Measurements from ENCODE around the gene FAU.

The FAU gene

DNA sequence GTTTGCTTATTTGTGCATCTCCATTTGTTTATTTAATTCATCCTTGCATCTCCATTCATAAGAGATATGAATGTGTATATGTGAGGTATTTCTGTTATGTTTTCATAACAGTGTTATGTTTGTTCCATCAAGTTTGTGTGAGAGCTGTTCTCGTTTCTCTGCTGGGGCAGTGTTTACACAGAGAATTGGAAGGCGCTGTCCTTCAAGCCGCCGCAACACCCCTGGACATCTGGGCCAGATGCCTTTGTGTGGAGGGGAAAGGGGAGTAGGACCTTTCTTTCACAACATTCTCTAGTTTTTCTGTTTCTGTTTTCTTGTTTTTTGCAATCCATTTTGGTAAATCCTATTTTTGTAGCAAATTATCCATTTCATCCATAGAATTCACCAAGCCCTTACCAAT, 17.3 kb downstream of the FAU start:
- no peak for DNase-seq

DNA sequence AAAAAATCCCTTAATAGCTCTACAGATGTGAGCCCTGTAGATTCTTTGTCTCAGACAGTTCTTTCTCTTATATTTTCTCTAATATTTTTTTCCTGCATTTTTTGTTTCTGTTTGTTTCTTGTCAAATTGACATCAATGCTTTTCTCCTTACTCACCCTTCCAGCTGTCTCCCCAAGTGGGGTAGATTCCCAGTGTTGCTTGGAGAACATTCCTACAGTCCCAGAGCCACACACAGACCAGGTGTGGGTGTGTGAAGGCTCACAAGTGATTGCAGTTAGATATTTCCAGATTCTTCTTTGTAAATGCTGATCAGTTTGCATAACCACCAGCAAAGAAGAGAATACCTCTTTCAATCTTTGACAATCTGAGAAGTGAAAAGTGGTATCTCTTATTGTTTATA, 18.5 kb downstream of the FAU start:
- no peak for DNase-seq

DNA sequence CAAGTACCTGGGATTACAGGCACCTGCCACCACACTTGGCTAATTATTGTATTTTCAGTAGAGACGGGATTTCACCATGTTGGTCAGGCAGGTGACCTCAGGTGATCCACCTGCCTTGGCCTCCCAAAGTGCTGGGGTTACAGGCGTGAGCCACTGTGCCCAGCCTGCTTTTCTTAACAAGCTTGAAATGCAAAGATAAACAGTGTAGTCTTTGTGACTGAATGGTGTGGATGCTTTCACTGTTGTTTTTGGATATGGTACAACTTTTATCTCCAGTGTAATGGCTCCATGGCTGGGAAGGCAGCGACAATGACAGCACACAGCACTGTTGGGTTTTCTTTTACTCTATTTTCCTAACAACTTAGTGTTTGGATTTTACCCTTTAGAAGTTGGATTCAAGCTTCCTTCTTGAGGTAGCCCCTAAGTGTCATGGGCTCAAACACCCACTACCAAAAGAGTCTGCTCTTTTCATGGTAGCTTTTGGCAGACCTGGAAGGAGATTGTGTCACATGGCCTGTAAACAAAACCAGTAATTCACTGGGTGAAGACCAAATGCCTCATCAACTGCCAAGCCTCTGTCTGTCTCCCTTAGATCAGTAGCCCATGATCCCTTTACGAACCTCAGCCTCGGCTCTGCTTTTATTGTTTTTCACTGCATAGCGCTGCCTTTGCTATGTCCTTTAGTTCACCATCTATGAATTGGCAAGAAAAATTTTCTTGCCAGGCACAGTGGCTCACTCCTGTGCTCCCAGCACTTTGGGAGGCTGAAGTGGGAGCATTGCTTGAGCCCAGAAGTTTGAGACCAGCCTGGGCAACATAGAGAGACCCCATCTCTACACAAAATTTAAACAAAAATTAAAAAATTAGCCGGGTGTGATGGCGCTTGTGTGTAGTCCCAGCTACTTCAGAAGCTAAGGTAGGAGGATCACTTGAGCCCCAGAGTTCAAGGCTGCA, 19.5 kb downstream of the FAU start:
- DNase-seq = no peak

DNA sequence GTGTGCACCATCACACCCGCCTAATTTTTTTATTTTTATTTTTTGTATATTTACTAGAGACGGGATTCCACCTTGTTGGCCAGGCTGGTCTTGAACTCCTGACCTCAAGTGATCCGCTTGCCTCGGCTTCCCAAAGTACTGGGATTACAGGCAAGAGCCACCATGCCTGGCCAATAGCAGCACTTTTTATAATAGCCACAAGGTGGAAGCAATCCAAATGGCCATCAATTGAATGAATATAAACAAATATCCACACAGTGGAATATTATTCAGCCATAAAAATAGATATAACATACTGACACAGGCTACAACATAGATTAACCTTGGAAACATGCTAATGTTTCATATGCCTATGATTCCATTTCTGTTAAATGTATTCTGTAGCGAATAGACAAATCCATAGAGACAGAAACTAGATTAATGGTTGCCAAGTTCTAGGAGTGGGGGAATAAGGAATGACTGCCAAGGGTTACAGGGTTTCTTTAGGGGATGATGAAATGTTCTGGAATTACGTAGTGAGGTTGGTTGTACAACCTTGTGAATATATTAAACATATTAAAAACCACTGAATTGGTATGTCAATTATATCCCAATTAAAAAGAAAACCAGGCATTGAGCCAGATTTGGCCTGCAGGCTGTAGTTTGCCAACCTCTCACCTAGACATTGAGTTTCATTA, 21.1 kb downstream of the FAU start:
- no peak for DNase-seq

DNA sequence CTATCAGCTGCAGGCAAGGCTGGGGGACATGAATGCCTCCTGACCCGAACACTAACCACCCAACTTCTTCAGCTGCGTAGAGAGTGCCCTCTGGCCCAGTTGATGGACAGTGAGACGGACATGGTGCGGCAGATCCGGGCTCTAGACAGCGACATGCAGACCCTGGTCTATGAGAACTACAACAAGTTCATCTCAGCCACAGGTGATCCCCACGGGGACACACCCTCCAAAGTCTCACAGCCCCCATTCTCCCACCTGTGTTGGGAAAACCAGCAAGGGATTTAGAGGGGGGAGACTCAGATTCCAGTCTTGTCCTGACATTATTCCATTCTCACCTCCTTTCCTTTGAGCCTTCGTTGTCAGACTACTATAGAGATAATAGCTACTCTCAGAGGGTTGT, 25.0 kb downstream of the FAU start:
- DNase-seq = no peak

DNA sequence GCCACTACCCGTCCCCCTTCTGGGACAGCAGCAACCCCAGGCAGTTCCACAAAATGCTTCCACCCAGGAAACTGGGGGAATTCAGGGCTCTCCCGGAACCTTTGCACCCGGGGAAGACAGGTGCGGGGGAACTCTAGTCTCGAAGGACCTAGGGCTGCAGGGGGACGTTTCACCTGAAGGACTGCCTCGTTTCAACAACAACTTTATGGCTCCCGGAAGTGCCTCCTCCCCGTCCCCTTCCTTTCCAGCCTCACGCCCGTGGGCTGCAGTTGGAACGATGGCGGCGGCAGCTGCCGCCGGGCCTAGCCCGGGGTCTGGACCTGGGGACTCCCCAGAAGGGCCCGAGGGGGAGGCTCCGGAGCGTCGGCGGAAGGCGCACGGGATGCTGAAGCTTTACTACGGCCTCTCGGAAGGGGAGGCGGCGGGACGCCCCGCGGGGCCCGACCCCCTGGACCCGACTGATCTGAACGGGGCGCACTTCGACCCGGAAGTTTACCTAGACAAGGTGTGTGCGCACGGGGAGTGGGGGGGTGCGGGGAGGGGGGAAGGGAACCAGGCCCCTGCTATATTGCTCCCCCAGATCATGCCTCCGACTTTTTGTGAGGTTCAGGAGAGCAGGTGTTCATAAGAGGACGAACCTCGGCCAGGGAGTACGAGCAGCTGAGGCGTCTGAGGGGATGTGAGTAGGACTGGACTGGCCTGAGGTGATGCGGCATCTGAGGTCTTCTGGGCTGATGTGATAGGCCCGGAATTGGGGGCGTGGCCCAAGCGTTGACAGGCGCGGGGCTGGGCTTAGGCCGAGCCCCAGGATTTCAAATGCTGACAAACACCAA, 25.7 kb downstream of the FAU start, which contains the start of gene VPS51:
Gene VPS51, plus strand, starts transcription at position 241 of the 833 bp plus-strand sequence. Its CDS starts 37 bp downstream, at position 278.
- DNase-seq = peak; percentile 86

DNA sequence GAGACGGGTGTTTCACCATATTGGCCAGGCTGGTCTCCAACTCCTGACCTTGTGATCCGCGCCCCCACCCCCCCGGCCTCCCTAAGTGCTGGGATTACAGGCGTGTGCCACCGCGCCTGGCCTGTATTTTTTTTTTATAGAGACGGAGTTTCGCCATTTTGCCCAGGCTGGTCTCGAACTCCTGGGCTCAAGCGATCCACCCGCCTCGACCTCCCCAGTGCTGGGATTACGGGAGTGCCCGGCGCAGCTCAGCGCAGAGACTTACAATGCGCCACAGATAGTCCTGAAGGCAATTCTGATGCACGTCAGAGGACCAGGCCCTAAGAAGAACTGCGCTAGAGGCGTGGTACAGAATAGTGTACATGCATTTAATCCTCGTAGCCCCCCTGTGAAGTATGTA, 26.5 kb downstream of the FAU start:
- DNase-seq = no peak

DNA sequence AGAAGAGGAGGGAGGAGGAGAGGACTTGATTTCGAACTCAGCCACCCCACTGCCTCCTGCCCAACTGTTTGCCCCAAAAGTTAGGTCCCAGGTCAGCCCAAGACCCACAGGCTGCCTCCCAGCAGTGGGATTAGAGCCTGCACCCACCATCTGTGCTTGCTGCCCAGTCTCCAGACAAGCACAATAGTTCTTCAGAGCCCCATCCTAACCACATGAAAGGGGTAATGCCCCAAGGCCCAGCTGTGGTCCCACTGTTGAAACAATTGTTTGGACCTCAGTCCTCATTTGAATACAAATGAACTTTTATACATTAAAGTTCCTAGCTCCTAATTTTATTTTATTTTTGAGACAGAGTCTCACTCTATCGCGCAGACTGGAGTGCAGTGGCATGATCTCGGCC, 31.3 kb downstream of the FAU start:
- DNase-seq = no peak

DNA sequence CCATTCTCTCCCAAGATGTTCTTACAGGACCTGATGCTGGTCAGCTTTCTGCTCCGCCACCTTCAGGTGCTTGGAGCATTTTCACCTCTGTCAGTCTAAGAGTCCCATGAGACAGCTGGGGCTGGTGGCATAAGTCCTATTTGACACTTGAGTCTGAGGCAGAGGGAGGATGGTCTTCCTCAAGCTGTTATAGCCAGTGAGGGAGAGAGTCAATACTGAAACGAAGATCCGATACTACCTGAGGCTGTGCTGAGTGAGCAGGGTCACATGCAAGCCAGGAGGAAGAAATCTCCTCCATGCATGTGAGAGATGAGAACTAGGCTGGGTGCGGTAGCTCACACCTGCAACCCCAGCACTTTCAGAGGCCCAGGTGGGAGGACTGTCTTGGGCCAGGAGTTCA, 32.3 kb downstream of the FAU start:
- DNase-seq = no peak

DNA sequence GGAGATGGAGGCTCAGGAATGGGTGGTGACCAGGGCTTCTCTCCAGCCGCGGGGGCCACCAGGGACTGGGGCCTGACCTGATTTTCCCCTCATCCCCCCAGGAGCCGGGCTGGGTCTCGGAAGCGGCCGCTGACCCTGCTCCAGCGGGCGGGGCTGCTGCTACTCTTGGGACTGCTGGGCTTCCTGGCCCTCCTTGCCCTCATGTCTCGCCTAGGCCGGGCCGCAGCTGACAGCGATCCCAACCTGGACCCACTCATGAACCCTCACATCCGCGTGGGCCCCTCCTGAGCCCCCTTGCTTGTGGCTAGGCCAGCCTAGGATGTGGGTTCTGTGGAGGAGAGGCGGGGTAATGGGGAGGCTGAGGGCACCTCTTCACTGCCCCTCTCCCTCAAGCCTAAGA, 34.1 kb downstream of the FAU start:
- DNase-seq = no peak

DNA sequence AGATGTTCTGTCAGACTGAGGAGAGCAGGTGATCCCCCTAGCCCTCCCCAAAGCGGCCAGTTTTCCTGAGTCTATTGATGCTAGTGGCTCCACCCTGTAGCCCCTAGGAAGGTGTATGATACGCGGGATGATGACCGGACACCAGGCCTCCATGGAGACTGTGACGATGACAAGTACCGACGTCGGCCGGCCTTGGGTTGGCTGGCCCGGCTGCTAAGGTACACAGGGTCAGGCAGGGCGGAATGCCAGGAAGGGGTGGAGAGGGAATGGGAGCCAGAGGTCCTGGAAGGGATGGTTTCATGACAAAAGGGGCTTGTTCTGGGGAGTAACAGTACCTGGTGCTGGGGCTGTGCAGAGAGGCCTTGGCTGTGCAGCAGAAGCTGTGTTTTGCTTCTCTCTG, 34.7 kb downstream of the FAU start:
- DNase-seq = no peak

DNA sequence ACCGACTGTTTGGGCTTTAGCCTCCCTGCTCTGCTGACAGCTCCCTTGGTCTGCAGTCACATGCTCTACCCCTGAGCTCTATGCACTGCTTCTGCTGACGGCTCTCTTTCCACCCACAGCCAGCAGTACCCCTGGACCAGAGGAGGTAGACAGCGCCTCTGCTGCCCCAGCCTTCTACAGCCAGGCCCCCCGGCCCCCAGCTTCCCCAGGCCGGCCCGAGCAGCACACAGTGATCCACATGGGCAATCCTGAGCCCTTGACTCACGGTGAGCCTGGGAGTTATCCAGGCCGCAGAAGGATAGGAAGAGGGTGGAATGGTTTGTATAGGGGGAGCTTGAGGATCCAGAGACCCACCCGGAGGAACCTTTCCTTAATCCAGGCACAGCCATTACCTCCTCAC, 35.1 kb downstream of the FAU start:
- no peak for DNase-seq

DNA sequence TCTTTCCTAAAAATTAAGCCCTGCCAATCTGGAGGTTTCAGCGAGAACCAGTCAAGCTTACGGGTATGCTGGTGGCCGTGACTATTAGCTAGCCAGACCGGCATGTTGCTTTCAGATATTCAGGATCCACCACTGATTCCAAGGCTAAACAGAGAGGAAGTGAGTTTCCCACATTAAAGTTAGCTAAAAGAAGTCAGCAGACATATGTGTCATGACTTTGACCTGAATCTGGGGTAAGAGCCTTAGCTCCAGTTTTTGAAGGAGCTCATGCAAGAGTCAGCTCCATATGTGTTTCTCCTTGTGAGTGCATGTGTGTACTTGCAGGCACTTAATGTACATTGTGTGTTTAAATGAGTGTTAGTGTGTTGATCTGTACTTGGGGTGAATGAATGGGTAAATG, 36.5 kb downstream of the FAU start:
- DNase-seq = no peak

DNA sequence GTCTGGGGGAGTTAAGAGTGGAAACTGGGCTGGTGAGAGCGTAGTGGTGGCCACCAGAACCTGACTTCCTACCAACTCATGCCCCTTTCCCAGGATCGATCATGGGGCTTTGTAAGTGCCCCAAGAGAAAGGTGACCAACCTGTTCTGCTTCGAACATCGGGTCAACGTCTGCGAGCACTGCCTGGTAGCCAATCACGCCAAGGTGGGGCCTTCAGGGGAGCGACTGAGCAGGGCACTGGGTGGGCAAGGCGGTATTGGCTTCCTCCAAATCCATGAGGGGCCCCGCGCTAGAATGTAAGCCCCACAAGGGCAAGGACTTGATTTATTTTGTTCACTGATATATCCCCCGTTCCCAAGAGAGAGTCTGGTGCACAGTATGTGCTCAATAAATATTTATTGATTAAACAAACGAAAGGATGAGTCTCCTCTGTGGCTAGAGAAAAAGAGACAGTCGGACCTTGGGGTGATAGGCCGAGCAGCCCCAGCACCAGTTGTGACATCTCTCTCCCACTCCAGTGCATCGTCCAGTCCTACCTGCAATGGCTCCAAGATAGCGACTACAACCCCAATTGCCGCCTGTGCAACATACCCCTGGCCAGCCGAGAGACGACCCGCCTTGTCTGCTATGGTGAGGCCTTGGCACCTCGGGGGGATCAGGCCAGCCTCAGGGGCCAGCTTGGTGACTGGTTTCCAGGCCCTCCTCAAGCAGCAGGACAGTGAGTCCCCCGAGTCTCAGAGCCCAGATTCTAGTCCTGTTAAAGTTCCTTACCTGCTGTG, 37.1 kb downstream of the FAU start:
- DNase-seq = no peak

DNA sequence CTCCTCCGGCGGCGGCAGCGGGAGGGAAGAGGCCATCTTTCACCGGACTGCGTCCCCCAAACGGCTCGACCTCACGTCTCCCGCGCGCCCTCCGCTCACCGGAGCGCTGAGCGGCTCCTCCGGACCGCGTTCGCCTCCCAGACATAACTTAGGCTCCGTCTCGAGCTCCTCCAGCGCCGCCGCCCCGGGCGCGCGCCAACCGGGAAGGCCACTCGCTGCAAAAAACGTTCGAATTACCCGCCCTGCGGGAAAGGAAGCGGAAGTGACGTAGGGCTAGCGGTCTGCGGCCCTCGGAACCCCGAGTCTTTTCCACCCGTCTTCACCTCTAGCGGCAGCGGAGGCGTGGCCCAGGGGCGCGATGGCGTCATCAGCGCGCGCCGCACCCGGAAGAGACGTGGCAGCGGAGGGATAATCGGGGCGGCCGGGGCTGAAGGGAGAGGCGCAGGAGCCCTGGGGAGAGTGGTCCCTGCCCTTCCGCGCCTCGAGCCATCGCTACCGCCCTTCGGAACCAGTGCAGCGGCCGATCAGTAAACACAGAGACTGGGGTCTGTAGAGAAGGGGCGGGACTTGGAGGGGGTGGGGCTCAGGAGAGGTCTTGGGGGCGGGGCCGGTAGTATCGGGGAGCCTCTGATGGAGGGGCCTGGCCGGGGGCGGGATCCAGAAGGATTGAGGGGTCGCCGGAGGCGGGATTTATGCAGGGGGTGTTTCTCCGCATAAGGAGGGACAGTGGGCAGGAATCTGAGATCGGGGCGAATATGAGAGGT, 37.9 kb downstream of the FAU start, which contains the start of the genes CDCA5 and ZFPL1:
Gene CDCA5, minus strand, starts transcription at position 207 of the 764 bp plus-strand sequence. Its CDS starts 62 bp downstream, at position 145.
Gene ZFPL1, plus strand, starts transcription at position 389 of the 764 bp plus-strand sequence. CDS start 477 bp downstream, outside the sequence.
- peak; percentile 93 for DNase-seq

DNA sequence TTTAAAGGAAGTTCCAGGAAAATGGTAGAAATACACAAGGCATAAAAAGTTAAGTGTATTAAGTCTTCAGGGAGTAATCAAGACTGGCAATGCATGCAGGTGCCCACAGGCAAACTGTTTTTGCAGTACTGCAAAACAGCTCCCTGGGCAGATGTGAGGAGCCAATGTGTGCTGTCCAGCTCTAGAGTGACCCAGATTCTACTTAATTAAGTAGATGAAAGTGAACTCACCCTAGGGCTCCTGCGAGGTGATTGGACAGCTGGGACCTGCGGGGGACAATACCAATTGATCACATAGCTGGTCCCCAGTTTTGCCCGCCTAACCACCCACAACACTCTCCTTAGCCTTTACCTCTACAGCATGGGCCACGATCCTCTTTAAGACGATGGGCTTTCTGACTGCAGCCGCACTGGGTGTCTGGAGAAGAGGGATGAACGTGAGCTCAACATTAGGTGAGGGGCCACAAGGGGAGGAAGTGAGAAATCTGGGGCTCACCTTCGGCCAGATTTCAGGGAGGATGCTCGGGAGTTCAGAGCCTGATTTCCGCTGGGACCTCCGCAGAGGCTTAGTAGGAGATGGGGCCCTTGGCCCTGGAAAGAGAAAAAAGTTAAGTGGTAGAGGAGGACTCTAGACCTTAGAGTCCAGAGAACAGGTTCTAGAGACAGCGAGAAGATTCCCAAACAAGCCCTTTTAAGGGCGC, 38.6 kb downstream of the FAU start:
- no peak for DNase-seq

DNA sequence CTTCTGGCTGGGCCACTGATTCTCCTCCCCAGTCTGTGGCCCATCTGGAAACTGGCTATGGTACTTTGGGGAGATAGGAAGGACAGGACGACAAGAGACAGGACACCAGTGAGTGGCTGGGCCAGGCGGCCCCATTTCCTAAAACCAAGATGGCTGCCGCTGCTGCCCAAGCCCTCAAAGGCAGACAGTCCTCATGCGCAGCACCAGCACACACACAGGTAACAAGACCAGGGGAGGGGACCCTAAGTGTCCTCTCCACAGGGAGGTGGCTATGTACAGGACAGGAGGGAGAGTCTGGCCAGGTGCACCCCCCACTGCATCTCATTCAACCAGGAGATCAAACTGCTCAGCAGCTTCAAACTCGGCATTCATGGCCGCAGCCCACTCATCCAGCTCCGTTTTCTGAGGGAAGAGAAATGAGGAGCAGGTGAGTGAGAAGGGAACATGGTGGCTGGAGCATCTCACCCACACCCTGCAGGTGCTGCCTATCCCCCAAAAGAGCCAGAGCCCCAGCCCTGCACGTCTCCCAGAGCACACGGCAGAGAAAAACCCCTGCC, 43.1 kb downstream of the FAU start:
- DNase-seq = no peak

DNA sequence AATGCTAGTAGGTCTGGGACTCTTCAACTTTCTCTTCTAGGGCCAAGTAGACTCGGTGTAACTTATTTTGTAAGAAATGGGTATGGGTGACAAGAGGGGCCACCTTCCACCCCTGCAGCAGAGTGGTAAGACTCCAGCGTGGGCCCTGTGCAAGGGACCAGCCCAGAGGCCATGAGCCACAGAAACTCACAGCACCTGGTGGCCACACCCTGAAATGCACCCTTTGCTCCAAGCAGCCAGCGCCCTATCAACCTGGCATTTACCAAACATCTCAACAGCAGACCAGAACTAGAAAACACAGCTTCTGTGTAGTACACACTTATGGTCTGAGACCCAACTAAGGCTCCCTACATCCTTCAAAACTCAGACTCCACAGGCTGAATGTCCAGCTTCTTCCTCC, 43.8 kb downstream of the FAU start:
- DNase-seq = no peak

DNA sequence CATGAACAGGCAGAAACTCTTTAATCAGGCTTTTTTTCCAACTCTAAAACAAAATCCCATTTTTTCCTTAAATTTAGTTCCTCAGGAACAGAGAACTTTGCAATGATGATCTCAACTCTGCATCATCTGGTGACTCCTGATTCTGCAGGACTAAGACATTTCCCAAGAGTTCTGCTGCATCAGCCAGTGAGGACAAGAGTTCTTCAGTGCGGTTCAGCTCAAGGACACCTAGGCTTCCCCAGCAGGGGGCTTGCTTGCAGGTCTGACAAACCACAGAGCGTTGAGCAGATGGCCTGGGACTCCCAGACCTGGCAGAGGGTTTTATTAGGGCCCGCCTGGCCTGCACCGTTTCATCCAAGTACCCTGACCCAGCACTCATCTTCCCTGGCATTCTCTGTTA, 44.5 kb downstream of the FAU start:
- DNase-seq = no peak

DNA sequence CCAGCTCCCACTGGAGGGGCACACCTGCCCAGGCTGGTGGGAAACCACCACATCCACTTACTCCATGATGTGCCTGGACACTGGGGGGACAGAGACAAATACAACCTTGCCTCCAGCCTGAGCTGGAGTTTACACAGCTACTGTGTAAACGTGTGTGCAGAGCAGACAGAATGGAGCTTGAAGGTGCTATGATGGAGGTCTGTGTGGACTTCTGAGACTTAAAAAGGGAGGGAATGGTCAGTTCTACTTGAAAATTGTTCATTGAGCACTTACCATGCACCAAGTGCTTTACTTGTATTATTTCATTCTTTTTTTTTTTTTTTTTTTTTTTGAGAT, 49.3 kb downstream of the FAU start:
- DNase-seq = no peak
